Breast epithelium (tissue), 4 donors: ENCODE results near the gene DOLPP1. TPM values are rescaled to one million over a fixed set of nuclear protein-coding genes. Genes with fewer than 3 reads are reported as not detected.
"Not testable (repeated sequence)": the region's sequence is repeated elsewhere in the genome, so short reads cannot be mapped to it uniquely, and the experiment has no call there.

Experiments
- DNase-seq, 2 donors: peaks; one replicate each; pipeline ENCODE4 v3.0.0-alpha.2; 2019; ENCODE audit warnings: low spot score in 2 of 2
- H3K27ac ChIP-seq, 2 donors: fragments of 200-600 bp; sonication (generic) in 1 of 2; one replicate each; pipeline ENCODE4 v1.5.1; 2016 to 2019; ENCODE audit warnings: mild to moderate bottlenecking in 1 of 2
- H3K27me3 ChIP-seq, 2 donors: fragments of 200-600 bp; sonication (generic) in 1 of 2; one replicate each; pipeline versions ENCODE4 v1.5.1 to v1.6.0; 2017 to 2019; ENCODE audit warnings: control low read depth in 1 of 2, mild to moderate bottlenecking in 1 of 2
- H3K36me3 ChIP-seq: fragments of 200-600 bp; one replicate; pipeline ENCODE4 v1.5.1; 2019
- H3K4me1 ChIP-seq, 2 donors: fragments of 200-600 bp; sonication (generic); one replicate each; pipeline ENCODE4 v1.5.1; 2016 to 2019; ENCODE audit warnings: control low read depth in 1 of 2
- H3K4me3 ChIP-seq, 3 donors: fragments of 200-600 bp; sonication (generic); 1 replicate in 2 of 3; 2 replicates in 1 of 3; pipeline ENCODE4 v1.5.1; 2016 to 2019; ENCODE audit warnings: mild to moderate bottlenecking in 3 of 3, moderate library complexity in 2 of 3
- H3K9me3 ChIP-seq, 2 donors: fragments of 200-600 bp; sonication (generic) in 1 of 2; one replicate each; pipeline ENCODE4 v1.5.1; 2016 to 2019; ENCODE audit warnings: control low read depth in 1 of 2
- CTCF ChIP-seq, 3 donors: fragments of 450-650 bp; IDR thresholded peaks; one replicate each; pipeline ENCODE4 v1.5.1; 2016 to 2017; ENCODE audit warnings: antibody characterized with exemption in 3 of 3, mild to moderate bottlenecking in 3 of 3, moderate library complexity in 3 of 3
- POLR2A ChIP-seq: fragments of 450-650 bp; IDR thresholded peaks from one replicate; pipeline ENCODE4 v1.6.1; 2016; ENCODE audit warnings: antibody characterized with exemption, mild to moderate bottlenecking, moderate library complexity
- POLR2AphosphoS5 ChIP-seq, 3 donors: sonication (generic); formaldehyde crosslinking; IDR thresholded peaks; one replicate each; pipeline ENCODE4 v1.6.1; 2017; ENCODE audit warnings: antibody characterized with exemption in 3 of 3
- intact Hi-C: fragments of 100-400 bp; cut with DNase I; formaldehyde crosslinking; loops from one replicate; pipeline ENCODE4 v1.15.1; 2023; ENCODE audit warnings: low total_unique reads
- total RNA-seq, 3 donors: library from RNA; depleted of rRNA; stranded (reverse); fragments of >200 nt; gene quantifications; one replicate each; pipeline ENCODE4 v1.1.0, GENCODE V29; 2016

Gene DOLPP1
- total RNA-seq, 3 donors from 2014 or later, result 5.6 to 9.2 (median 8.6) TPM

GRCh38 chr9:129111528-129112151, 30.7 kb downstream of the DOLPP1 start:
- Histone ChIP-seq H3K27me3 (no peaks in the 10 kb centered on the region), H3K9me3 (no peaks in the 10 kb centered on the region), H3K36me3 (no peaks in the 10 kb centered on the region), H3K4me3 (peak overlapping the region; percentile 92 to 97 (median 92)), H3K4me1 (peaks cover 4 to 6% of the 10 kb centered on the region in 2 donors), H3K27ac (peak overlapping the region; percentile 91 to 94)
- intact Hi-C loops, result no loop called here
- DNase-seq, result no peak
- TF ChIP-seq CTCF (IDR thresholded peaks at IDR 0.05), result no peak
- no peak for TF ChIP-seq POLR2A
- TF ChIP-seq POLR2AphosphoS5 (IDR thresholded peaks at IDR 0.05), result no peak

GRCh38 chr9:129112526-129112925, 31.6 kb downstream of the DOLPP1 start:
- H3K4me1 ChIP-seq, result not testable (repeated sequence)

GRCh38 chr9:129113645-129114304, 32.9 kb downstream of the DOLPP1 start:
- H3K27ac ChIP-seq, result no peak overlapping the region
- intact Hi-C loops, result no loop called here

More at GRCh38 chr9:129112526-129112925, 31.6 kb downstream of the DOLPP1 start:
- H3K9me3 ChIP-seq, H3K36me3 ChIP-seq, H3K27ac ChIP-seq, H3K27me3 ChIP-seq, DNase-seq, intact Hi-C loops: not testable (repeated sequence)
- peak overlapping the region; percentile 92 to 97 (median 92) for H3K4me3 ChIP-seq

GRCh38 chr9:129118799-129119198, 37.9 kb downstream of the DOLPP1 start:
- intact Hi-C loops, result loop anchor here (5.0 kb wide), 1 partner anchor 556 kb away; no protein-coding TSS in a partner anchor

More at GRCh38 chr9:129113645-129114304, 32.9 kb downstream of the DOLPP1 start:
- H3K36me3 ChIP-seq, result no peaks in the 10 kb centered on the region
- H3K27me3 ChIP-seq, result no peaks in the 10 kb centered on the region
- no peak for DNase-seq
- peaks cover 4 to 6% of the 10 kb centered on the region in 2 donors for H3K4me1 ChIP-seq
- no peak for TF ChIP-seq POLR2AphosphoS5 (IDR thresholded peaks at IDR 0.05)
- no peak for TF ChIP-seq CTCF (IDR thresholded peaks at IDR 0.05)
- TF ChIP-seq POLR2A, result no peak
- no peaks in the 10 kb centered on the region for H3K9me3 ChIP-seq
- no peak overlapping the region for H3K4me3 ChIP-seq

GRCh38 chr9:129121483-129121882, 40.6 kb downstream of the DOLPP1 start:
- TF ChIP-seq POLR2A (no peak), CTCF (IDR thresholded peaks at IDR 0.05) (no peak), POLR2AphosphoS5 (IDR thresholded peaks at IDR 0.05) (no peak)
- intact Hi-C loops, result no loop called here
- H3K27me3 ChIP-seq, result no peaks in the 10 kb centered on the region
- H3K9me3 ChIP-seq, result no peaks in the 10 kb centered on the region
- peak overlapping the region in 1 of 2 donors; percentile 13 for H3K27ac ChIP-seq
- no peak overlapping the region for H3K4me3 ChIP-seq
- H3K4me1 ChIP-seq, result no peaks in the 10 kb centered on the region
- no peak for DNase-seq
- H3K36me3 ChIP-seq, result no peaks in the 10 kb centered on the region

More at GRCh38 chr9:129118799-129119198, 37.9 kb downstream of the DOLPP1 start:
- no peaks in the 10 kb centered on the region for H3K4me1 ChIP-seq
- no peak overlapping the region for H3K27ac ChIP-seq
- no peaks in the 10 kb centered on the region for H3K27me3 ChIP-seq
- TF ChIP-seq POLR2A (no peak), POLR2AphosphoS5 (IDR thresholded peaks at IDR 0.05) (no peak), CTCF (IDR thresholded peaks at IDR 0.05) (no peak)
- no peak for DNase-seq
- H3K36me3 ChIP-seq, result no peaks in the 10 kb centered on the region
- H3K4me3 ChIP-seq, result no peak overlapping the region
- no peaks in the 10 kb centered on the region for H3K9me3 ChIP-seq
